Measurements from ENCODE around the gene TOMM40L. TPM values are rescaled to one million over a fixed set of nuclear protein-coding genes. Genes with fewer than 3 reads are reported as not detected.

The TOMM40L gene
- total RNA-seq, 5 donors from 2014 or later (not counting 1 experiment from before 2014, with no cell fraction given), result 6.3 to 12.2 (median 11.0) TPM

- no peaks in the 10 kb centered on the region for H3K36me3 Mint-ChIP-seq
- Histone ChIP-seq H3K27ac (ENCODE audit: low read length) (no peak overlapping the region), H3K36me3 (ENCODE audit: control insufficient read depth in 2 of 2, extremely low read depth in 1 of 2, insufficient read depth in 1 of 2, low read length in 1 of 2) (no peaks in the 10 kb centered on the region), H3K4me3 (ENCODE audit: control insufficient read depth in 1 of 2, extremely low read depth in 1 of 2, low read length in 1 of 2) (no peak overlapping the region), H3K27me3 (replicated peaks in 1 of 2; ENCODE audit: control insufficient read depth in 2 of 2, extremely low read depth in 1 of 2, insufficient read depth in 2 of 2, low read length in 1 of 2) (peaks cover 2 to 27% of the 10 kb centered on the region in 2 experiments), H3K4me1 (ENCODE audit: control insufficient read depth in 1 of 2, extremely low read depth in 1 of 2, insufficient read depth in 2 of 2, low read length in 2 of 2) (no peaks in the 10 kb centered on the region), H3K9me3 (no peaks in the 10 kb centered on the region)
- H3K27me3 Mint-ChIP-seq, result peaks cover 20 to 22% of the 10 kb centered on the region in 2 donors
- POLR2A ChIA-PET, result no interaction called here
- no peak overlapping the region for H3K4me3 Mint-ChIP-seq
- no peaks in the 10 kb centered on the region for H3K4me1 Mint-ChIP-seq
- CTCF ChIA-PET, result no interaction called here
- WGBS (ENCODE audit: insufficient coverage), result no CpG with 5 or more reads among the region's 2 CpGs
- no peaks in the 10 kb centered on the region for H3K9me3 Mint-ChIP-seq
- ATAC-seq (replicated peaks in 1 of 4), result no peak
- H3K27ac Mint-ChIP-seq, result no peak overlapping the region
- DNase-seq, result no peak
Measured at GRCh38 chr1:161266836-161267235, 41.0 kb downstream of the TOMM40L start.

- peaks cover 2 to 24% of the 10 kb centered on the region in 2 experiments for H3K27me3 ChIP-seq (replicated peaks in 1 of 2; ENCODE audit: control insufficient read depth in 2 of 2, extremely low read depth in 1 of 2, insufficient read depth in 2 of 2, low read length in 1 of 2)
- Mint-ChIP-seq H3K4me3 (no peak overlapping the region), H3K27ac (no peak overlapping the region), H3K27me3 (peaks cover 18 to 23% of the 10 kb centered on the region in 2 donors), H3K4me1 (no peaks in the 10 kb centered on the region), H3K9me3 (no peaks in the 10 kb centered on the region), H3K36me3 (no peaks in the 10 kb centered on the region)
- CTCF ChIA-PET, result no interaction called here
- DNase-seq (no peak), ATAC-seq (replicated peaks in 1 of 4) (no peak)
- H3K4me1 ChIP-seq (ENCODE audit: control insufficient read depth in 1 of 2, extremely low read depth in 1 of 2, insufficient read depth in 2 of 2, low read length in 2 of 2), result no peaks in the 10 kb centered on the region
- 0% methylated on average over 1 of the region's 3 CpGs for WGBS (ENCODE audit: insufficient coverage)
- no peaks in the 10 kb centered on the region for H3K9me3 ChIP-seq
- no peaks in the 10 kb centered on the region for H3K36me3 ChIP-seq (ENCODE audit: control insufficient read depth in 2 of 2, extremely low read depth in 1 of 2, insufficient read depth in 1 of 2, low read length in 1 of 2)
- no peak overlapping the region for H3K27ac ChIP-seq (ENCODE audit: low read length)
- POLR2A ChIA-PET, result no interaction called here
- no peak overlapping the region for H3K4me3 ChIP-seq (ENCODE audit: control insufficient read depth in 1 of 2, extremely low read depth in 1 of 2, low read length in 1 of 2)
Measured at GRCh38 chr1:161267321-161267720, 41.5 kb downstream of the TOMM40L start.

GRCh38 chr1:161273402-161273801, 47.5 kb downstream of the TOMM40L start:
- H3K9me3 ChIP-seq, result no peaks in the 10 kb centered on the region
- Mint-ChIP-seq H3K4me1 (no peaks in the 10 kb centered on the region), H3K27ac (no peak overlapping the region), H3K27me3 (peaks cover 14 to 18% of the 10 kb centered on the region in 2 donors), H3K9me3 (no peaks in the 10 kb centered on the region), H3K4me3 (no peak overlapping the region), H3K36me3 (no peaks in the 10 kb centered on the region)
- no peak overlapping the region for H3K27ac ChIP-seq (ENCODE audit: low read length)
- H3K4me3 ChIP-seq (ENCODE audit: control insufficient read depth in 1 of 2, extremely low read depth in 1 of 2, low read length in 1 of 2), result no peak overlapping the region
- POLR2A ChIA-PET, result no interaction called here
- ATAC-seq (replicated peaks in 1 of 4) (no peak), DNase-seq (no peak)
- H3K4me1 ChIP-seq (ENCODE audit: control insufficient read depth in 1 of 2, extremely low read depth in 1 of 2, insufficient read depth in 2 of 2, low read length in 2 of 2), result no peaks in the 10 kb centered on the region
- CTCF ChIA-PET, result no interaction called here
- H3K36me3 ChIP-seq (ENCODE audit: control insufficient read depth in 2 of 2, extremely low read depth in 1 of 2, insufficient read depth in 1 of 2, low read length in 1 of 2), result no peaks in the 10 kb centered on the region
- WGBS (ENCODE audit: insufficient coverage), result 30% methylated on average over 1 of the region's 3 CpGs
- peaks cover 4% of the 10 kb centered on the region in 2 experiments for H3K27me3 ChIP-seq (replicated peaks in 1 of 2; ENCODE audit: control insufficient read depth in 2 of 2, extremely low read depth in 1 of 2, insufficient read depth in 2 of 2, low read length in 1 of 2)

GRCh38 chr1:161274874-161275273, 49.0 kb downstream of the TOMM40L start:
- H3K4me1 ChIP-seq (ENCODE audit: control insufficient read depth in 1 of 2, extremely low read depth in 1 of 2, insufficient read depth in 2 of 2, low read length in 2 of 2), result no peaks in the 10 kb centered on the region
- Mint-ChIP-seq H3K36me3 (peaks cover 2% of the 10 kb centered on the region), H3K4me3 (no peak overlapping the region), H3K27ac (no peak overlapping the region), H3K9me3 (no peaks in the 10 kb centered on the region), H3K27me3 (peaks cover 14 to 18% of the 10 kb centered on the region in 2 donors), H3K4me1 (no peaks in the 10 kb centered on the region)
- no peaks in the 10 kb centered on the region for H3K36me3 ChIP-seq (ENCODE audit: control insufficient read depth in 2 of 2, extremely low read depth in 1 of 2, insufficient read depth in 1 of 2, low read length in 1 of 2)
- ChIA-PET CTCF (no interaction called here), POLR2A (no interaction called here)
- H3K9me3 ChIP-seq, result no peaks in the 10 kb centered on the region
- no peak overlapping the region for H3K27ac ChIP-seq (ENCODE audit: low read length)
- WGBS (ENCODE audit: insufficient coverage), result 33% methylated on average over 1 of the region's 3 CpGs
- peaks cover 4% of the 10 kb centered on the region in 2 experiments for H3K27me3 ChIP-seq (replicated peaks in 1 of 2; ENCODE audit: control insufficient read depth in 2 of 2, extremely low read depth in 1 of 2, insufficient read depth in 2 of 2, low read length in 1 of 2)
- DNase-seq, result no peak
- no peak overlapping the region for H3K4me3 ChIP-seq (ENCODE audit: control insufficient read depth in 1 of 2, extremely low read depth in 1 of 2, low read length in 1 of 2)
- no peak for ATAC-seq (replicated peaks in 1 of 4)

Other genes with a start within 250 kb of the TOMM40L start
- gene F11R, start 204.9 kb upstream of the TOMM40L start, total RNA-seq, result 10 to 100 TPM; 14.6 to 21.0 (median 18.7) TPM
- 100 to 1,000 TPM in 2 of 5 donors, 10 to 100 TPM in 3; 39.9 to 130 (median 94.8) TPM for gene TSTD1, start 187.1 kb upstream of the TOMM40L start, total RNA-seq
- gene USF1, start 180.1 kb upstream of the TOMM40L start, total RNA-seq, result 10 to 100 TPM; 65.4 to 96.1 (median 92.2) TPM
- gene ARHGAP30, start 156.2 kb upstream of the TOMM40L start, total RNA-seq, result 100 to 1,000 TPM; 193 to 299 (median 279) TPM
- gene NECTIN4, start 136.5 kb upstream of the TOMM40L start, total RNA-seq, result under 1 TPM in 1 of 5 donors, not detected in 4; 0.06 TPM
- 1 to 10 TPM in 1 of 5 donors, under 1 TPM in 2, not detected in 2; 0.82 to 1.6 (median 0.86) TPM for gene KLHDC9, start 127.7 kb upstream of the TOMM40L start, total RNA-seq
- 10 to 100 TPM; 32.4 to 48.3 (median 42.1) TPM for gene PFDN2, start 108.0 kb upstream of the TOMM40L start, total RNA-seq
- gene NIT1, start 108.0 kb upstream of the TOMM40L start, total RNA-seq, result 10 to 100 TPM; 23.4 to 44.7 (median 41.7) TPM
- gene DEDD, start 93.4 kb upstream of the TOMM40L start, total RNA-seq, result 10 to 100 TPM; 34.3 to 43.6 (median 40.6) TPM
- gene UFC1, start 72.1 kb upstream of the TOMM40L start, total RNA-seq, result 100 to 1,000 TPM in 2 of 5 donors, 10 to 100 TPM in 3; 82.9 to 109 (median 93.8) TPM
- 10 to 100 TPM; 37.4 to 69.0 (median 59.5) TPM for gene USP21, start 66.6 kb upstream of the TOMM40L start, total RNA-seq
- gene PPOX, start 59.6 kb upstream of the TOMM40L start, total RNA-seq, result 10 to 100 TPM; 38.3 to 85.4 (median 69.2) TPM
- gene B4GALT3, start 48.6 kb upstream of the TOMM40L start, total RNA-seq, result 10 to 100 TPM; 48.4 to 77.8 (median 69.3) TPM
- 1 to 10 TPM in 4 of 5 donors, under 1 TPM in 1; 0.86 to 1.8 (median 1.4) TPM for gene ADAMTS4, start 27.0 kb upstream of the TOMM40L start, total RNA-seq
- gene NDUFS2, start 23.7 kb upstream of the TOMM40L start, total RNA-seq, result 10 to 100 TPM; 57.3 to 92.2 (median 88.2) TPM
- 1 to 10 TPM; 2.5 to 5.2 (median 3.5) TPM for gene FCER1G, start 10.8 kb upstream of the TOMM40L start, total RNA-seq
- gene APOA2, start 2.4 kb upstream of the TOMM40L start, total RNA-seq, result 1 to 10 TPM in 3 of 5 donors, not detected in 2; 2.2 to 5.5 (median 3.7) TPM
- gene NR1I3, start 12.1 kb downstream of the TOMM40L start, total RNA-seq, result not detected
- not detected for gene PCP4L1, start 32.7 kb downstream of the TOMM40L start, total RNA-seq
- gene MPZ, start 83.9 kb downstream of the TOMM40L start, total RNA-seq, result 1 to 10 TPM; 3.4 to 7.9 (median 6.1) TPM
- 100 to 1,000 TPM in 3 of 5 donors, 10 to 100 TPM in 2; 86.4 to 106 (median 103) TPM for gene SDHC, start 88.3 kb downstream of the TOMM40L start, total RNA-seq
- gene CFAP126, start 141.8 kb downstream of the TOMM40L start, total RNA-seq, result not detected

All from T-cell (primary cell).